Activated CD8-positive, alpha-beta memory T cell treated with anti-CD3 and anti-CD28 coated beads for 24 hours (primary cell): ENCODE measurements around the gene COL5A1.

Experiments
- DNase-seq: peaks from one replicate; pipeline ENCODE4 v3.0.0-alpha.2; 2020

The COL5A1 gene

GRCh38 chr9:134750450-134751155, 109.0 kb downstream of the COL5A1 start:
- DNase-seq: no peak

DNA sequence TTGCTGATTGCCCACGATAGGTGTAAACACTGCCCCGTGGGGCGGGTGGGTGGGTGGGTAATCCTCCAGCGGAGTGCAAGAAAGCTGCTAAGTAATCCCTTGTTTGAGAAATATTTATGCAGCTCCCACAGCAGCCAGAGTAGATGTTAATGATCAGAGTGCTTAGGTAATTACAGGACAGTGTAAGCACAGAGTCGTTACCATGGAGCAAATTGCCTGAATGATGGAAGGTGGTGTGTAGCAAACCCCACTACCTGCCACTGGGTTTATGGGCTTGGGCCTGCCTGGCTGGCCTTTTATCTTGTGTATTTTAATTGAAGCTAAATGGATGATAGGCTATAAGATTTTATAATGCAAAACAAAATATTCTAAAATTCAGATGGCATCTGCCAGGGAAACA, 110.0 kb downstream of the COL5A1 start:
- no peak for DNase-seq

DNA sequence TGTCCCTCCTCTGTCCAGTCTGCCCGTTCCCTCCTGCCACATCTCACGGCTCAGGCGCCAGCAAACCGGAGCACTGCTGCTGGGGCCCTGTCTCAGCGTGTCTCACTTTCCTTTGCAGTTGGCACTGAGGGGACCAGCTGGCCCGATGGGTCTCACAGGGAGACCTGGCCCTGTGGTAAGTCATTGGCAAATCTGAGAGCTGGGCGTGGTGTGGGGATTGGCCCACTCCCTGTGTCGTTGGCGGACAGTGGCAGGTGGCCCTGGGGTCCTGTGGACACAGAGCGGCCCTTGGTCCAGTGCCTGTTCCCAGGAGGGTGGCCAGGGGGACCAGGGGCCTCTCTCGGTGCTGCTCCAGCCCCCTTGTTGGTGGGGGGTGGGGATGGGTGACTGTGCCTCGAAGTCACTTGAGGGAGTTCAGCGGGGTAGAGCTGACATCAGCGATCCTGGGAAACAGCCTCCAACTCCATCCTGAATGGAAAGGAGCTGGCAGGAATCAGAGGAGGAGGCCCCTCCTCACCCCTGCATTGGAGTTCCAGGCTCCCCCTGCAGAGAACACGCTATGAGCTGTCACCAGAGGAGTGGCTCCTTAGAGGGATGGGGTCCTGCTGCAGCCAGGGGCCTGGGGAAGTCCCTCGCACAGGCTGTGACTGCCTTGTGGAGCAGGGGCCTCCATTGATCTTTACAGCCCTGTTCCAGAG, 111.0 kb downstream of the COL5A1 start:
- DNase-seq: no peak

DNA sequence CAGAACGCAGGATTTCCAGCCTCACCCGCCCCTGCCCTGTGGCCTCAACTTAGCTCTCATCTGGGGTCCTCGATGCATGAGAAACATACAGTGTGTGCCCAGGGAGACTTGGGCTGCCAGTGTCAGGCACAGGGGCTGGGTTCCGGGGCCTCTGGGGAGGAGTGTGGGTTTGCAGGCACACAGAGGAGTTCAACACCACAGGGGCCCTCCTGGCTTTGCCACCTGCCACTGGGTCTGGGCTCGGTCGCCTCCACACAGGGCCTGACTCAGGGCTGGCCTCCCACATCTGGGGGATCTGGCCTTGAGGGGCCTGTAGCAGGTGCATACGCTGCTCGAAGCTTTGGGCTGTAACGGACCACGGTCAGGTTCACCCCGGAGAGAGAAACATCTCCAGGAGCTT, 111.6 kb downstream of the COL5A1 start:
- no peak for DNase-seq

DNA sequence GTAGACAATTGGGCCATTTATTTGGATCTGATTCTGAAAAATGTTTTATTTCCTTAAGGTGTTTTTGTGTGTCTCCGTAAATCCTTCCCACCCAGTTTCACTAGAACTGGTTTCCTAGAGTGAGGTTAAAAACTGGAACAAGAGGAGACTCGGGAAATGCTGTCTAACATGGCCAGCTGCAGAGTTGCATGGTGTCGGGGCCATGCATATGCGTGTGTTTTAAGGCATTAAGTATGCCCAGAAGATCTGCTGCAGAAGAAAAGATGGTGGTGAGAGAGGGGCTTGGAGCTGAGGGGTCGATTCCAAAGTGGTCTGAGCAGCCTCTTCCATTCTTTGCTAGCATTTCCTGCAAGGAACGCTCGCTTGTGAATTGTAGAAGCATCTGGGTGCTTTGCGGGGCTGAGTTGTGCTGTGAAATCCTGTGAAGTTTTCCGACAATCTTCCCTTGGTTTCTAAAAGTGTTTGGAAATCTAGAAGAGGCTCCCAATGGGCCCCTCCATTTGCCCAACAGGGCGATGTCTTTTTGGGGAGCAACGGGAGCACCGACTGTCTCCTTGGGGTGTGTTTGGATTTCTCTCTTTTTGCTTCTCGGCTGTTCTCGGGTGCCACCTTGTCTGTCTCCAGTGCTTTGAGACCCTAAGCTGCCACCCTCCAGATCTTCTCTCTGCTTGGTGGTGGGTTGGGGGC, 113.8 kb downstream of the COL5A1 start:
- no peak for DNase-seq

DNA sequence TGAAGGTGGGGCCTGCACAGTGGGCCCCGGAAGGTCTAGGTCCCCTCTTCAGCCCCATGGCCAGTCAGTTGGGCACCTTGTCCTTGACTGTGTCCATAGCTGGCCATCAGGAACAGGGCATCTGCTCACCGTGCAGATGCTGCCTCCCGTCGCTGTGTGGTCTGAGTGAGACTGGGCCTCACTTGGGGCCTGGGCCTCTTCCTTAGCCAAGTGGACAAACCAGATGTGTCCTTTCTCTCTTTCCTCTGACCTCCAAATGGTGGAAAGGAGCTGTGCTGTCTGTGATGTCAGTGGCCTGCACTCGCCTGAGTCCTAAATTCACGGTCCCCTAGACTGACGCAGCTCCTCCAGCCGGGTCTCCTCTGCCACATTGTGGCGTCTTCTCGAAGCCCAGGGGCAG, 114.5 kb downstream of the COL5A1 start:
- DNase-seq: no peak

DNA sequence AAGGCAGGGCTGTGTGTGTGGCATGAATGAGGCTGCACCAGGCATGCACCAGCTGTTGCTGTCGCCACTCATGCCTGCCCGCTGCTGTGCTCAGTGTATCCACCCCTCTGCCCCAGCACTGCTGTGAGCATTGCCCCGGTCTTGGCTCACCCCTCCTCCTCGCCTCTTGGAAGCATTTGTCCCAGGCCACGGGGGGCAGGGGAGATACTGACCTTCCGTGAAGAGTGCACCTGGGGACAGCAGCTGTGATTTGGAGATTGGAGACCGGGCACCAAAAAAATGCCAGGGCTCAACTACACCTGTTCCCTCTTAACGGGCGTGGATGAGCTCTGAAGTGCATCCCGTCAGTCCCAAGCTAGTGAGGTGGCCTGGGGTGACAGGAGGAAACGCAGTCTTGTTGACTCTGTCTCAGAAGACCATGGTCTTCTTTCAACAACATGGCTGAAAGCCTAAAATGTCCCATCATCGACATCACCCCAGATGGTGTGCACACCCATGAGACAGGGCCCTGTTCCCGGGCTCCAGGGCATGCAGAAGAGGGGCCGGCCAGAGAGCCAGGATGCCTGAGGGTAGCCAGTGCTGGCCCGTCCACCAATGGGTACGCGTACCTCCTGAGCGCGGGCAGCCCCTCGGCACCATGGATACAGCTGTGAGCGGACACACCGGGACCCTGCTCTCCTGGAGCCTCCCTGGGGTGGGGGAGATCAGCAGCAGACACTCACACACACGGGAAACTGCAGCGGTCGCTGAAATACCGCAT, 115.8 kb downstream of the COL5A1 start:
- no peak for DNase-seq

GRCh38 chr9:134758949-134759607, 117.5 kb downstream of the COL5A1 start:
- no peak for DNase-seq

DNA sequence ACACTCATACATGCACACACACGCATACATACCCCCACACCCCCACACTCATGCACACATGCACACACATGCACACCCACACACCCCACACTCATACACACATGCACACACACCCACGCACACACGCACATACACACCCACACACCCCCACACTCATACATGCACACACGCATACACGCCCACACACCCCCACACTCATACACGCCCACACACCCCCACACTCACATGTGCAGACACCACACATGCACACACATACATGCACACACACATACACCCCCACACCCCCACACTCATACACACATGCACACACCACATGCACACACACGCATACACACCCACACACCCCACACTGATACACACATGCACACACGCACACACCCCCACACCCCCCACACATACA, 118.3 kb downstream of the COL5A1 start:
- no peak for DNase-seq

DNA sequence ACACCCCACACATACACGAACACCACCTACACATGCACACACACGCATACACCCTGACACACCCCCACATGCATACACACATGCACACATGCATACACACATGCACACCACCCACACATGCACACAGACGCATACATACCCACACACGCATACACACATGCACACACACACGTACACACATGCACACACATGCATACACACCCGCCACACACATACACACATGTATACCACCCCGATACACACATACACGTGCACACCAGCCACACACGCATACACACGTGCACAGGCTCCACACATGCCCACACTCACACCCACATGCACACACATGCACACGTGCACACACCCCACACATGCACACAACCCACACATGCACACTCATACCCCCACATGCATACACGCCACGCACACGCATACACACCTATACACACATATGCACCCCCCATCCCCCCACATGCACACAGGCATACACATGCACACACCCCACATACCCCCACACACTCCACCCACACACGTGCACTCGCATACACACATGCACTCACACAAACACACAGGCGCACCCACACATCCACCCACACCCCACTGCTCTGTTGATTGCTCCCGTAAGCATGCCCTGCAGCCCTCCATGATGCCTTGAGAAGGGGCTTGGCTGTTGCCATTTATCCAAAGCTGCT, 119.3 kb downstream of the COL5A1 start:
- DNase-seq: no peak

DNA sequence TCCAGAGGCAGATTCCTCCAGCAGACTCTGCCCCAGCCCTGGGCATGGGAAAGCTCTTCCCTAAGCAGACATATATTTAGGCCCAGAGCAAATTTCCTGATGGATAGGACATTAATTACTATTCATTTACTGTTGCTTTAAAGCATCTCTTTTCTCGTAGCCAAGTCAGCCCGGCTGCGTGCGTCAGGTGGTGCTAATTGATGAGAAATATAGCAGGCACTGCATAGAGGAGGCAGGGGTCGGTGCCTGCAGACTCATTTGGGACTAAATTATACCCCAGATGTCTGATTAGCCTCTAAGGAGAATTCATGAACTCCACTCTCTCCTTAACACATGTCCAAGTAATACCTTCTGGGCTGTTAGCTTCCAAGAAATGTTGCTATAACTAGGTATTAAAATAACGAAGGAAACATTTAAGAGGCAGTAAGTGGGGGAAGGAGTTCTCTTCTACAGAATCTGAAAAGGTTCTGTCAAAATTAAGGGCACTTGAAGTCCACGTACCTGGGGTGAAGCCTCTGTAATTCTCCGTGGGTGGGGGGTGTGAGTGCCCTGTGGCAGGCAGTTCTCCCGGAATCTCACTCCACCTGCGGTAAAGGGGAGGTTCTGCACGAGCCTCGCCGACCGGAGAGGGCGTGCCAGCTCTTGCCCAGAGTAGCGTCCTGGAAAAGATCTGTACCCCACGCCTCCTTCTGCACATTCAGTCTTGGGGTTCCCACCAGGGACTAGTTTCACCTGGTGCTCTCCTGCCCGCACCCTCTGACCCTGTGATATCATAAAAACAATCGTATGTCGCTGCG, 123.1 kb downstream of the COL5A1 start:
- no peak for DNase-seq

DNA sequence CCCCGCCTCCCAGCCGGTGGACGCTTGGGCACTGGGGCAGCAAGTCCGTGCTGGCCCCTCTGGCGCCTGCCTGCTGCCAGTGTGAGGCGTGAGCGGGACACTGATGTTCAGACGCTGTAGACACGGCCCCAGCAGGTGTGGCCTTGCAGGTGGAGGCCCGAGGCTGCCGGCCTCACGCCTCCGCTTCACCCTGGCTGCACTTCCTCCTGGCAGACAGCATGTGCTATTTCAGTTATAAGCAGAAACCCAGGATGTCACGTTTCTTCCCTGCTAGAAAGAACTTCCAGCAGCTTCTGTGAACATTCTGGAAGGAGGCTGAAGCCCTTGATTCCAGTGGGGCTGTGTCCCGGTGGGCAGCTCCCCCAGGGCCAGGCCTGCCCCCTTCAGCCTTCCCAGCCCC, 124.2 kb downstream of the COL5A1 start:
- DNase-seq: no peak

DNA sequence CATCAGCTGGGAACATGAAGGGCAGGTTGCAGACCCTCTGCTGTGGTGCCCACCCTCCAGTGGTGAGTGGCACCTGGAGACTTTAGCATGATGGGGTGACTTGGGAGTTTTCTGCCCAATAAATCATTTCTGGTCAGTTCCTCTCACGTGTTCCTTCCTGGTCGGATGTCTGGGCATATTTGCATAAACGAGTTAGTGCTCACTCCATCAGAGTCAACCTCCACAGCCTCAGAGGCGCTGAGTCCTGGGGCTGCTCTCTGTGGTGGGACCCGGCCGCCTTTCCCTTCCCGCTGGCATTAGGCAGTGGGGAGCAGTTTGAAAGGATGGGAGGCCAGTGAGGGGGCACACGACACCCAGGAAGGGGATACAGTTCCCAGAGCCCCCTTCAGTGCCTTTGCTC, 125.0 kb downstream of the COL5A1 start:
- no peak for DNase-seq

DNA sequence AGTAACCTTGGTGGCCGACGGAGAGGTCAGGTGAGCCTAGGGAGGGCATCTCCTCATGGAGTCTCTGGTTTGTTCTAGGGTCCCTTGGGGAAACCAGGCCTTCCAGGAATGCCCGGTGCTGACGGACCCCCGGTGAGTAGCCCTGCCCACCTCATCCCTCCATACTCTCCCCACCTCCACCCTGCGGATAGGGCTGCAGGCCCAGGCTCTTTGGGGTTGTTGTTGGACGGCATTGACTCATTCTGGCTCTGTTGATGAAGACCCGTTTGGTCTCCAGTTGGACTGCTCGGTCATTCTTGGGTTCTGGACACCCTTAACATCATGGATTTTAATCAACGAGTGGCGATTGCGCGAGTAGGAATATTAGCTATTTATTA, 126.7 kb downstream of the COL5A1 start:
- no peak for DNase-seq

DNA sequence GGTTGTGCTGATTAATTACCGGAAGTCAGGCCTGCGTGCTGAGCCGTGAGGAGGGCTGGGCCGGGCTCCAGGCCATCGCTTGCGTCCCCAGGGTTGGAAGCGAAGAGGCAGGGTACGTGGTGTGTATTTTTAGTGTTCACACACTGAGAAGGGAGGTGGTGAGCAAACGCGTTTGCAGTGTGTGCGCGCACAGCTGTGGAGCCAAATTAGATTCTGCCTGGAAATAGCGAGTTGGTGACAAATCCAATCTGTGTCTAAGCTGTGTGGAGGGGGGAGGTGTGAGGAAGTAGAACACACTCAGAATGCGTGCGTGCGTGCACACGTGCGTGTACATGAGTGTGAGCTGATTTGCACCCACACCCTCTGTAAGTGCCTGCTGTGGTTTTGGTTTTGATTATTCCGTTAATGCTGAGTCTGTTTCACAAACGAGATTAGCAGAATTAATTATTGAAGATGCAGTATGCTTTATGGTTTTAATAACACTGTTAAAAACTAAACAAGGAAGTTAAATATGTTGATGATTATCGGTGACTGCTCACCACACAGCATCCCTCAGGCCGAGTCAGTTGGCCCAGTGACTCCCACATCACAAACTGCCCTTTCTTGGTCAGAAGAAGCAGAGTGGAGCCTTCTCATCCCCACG, 127.2 kb downstream of the COL5A1 start:
- no peak for DNase-seq

DNA sequence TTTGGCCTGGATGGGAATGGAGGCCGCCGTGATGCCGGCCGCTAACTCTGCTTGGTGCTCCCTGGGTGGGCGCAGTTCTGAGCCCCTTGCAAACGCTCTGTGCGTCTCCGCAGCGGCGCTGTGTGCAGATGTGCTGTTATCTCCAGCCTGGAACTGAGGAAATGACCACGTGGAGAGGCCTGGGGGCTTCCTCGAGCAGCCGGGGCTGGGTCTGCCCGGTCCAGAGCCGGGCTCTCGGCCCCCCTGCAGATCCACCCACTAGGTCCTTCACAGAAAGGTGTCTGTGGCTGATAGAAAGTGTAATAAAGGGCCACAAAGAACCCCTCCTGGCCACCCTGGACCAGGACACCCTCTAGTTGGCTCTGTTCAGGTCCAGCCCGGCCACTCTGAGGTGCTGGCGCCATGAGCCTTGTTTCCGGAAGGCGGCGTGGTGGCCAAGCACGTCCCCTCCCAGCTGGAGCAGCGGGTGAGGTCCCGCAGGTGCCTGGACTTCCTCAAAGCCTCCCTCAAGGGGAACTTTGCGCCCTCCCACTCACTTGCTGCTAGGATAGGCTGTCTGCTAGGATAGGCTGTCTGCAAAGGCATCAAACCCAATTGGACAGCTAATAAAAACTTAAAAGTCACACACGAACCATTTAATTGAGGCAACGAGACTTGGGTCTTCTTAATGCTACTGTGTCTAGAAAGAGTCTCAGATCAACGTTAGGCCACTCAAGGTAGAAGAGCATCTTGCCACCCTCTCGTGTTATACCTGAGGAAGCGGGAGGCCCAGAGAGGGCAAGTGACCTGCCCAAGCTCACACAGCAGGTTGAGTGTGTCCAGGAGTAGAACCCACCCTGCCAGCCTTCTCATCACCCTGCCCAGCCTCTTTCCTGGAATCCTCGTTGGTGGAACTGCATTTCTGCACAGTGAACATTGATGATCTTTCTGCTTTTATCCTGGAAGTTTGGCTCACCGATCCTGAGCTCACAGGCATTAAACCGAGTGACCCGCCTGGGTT, 129.7 kb downstream of the COL5A1 start:
- DNase-seq: no peak

GRCh38 chr9:134772331-134772730, 130.7 kb downstream of the COL5A1 start:
- no peak for DNase-seq

- no peak for DNase-seq
These were observed 132.2 kb downstream of the COL5A1 start for GRCh38 chr9:134773842-134774241.

DNA sequence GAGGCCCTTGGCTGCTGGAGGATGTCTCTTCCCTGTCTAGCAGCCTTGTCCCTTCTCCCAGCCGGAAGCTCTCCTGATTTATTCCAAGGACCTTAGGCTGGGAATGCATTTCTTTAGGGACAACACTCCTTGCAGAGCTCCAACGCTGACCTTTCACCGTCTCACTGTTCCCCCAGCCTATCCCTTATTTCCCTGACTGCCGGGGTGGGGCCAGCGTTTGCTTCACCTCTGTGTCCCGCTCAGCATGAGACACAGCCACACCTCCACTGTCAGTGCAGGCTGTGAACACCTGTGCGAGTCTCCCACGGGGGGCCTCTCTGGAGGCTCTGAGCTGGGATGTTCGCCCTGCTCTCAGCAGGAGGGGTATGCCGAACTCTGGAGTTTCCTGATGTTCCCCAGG, 132.8 kb downstream of the COL5A1 start:
- no peak for DNase-seq
